ENCODE results near the gene FAM217A.
A peak's percentile ranks its signal among the peaks of the same experiment; 100 is the strongest.

The FAM217A gene

GRCh38 chr6:4021133-4021853 lies 57.6 kb downstream of the FAM217A start:
- DNase-seq, result peak; percentile 95

- no peak for DNase-seq
Measured at GRCh38 chr6:4020822-4021132, 58.2 kb downstream of the FAM217A start.

GRCh38 chr6:4018924-4019236 lies 60.1 kb downstream of the FAM217A start:
- DNase-seq, result no peak

Measured in activated effector memory CD4-positive, alpha-beta T cell treated with anti-CD3 and anti-CD28 coated beads, Interleukin-2, amount 50 U/mL, for 16 hours (primary cell).